Ovary (tissue), 9 donors: ENCODE measurements around the gene IGF1. TPM values are rescaled to one million over a fixed set of nuclear protein-coding genes. Genes with fewer than 3 reads are reported as not detected.

Experiments used
- DNase-seq, 5 donors: peaks; one replicate each; pipeline ENCODE4 v3.0.0-alpha.2; 2019 to 2020
- H3K27ac ChIP-seq, 2 donors: fragments of 200-600 bp; one replicate each; pipeline versions ENCODE4 v1.5.1 to v1.8.0; 2019 to 2022
- H3K27me3 ChIP-seq: fragments of 200-600 bp; one replicate; pipeline ENCODE4 v1.8.0; 2022
- H3K36me3 ChIP-seq: fragments of 200-600 bp; sonication (generic); one replicate; pipeline ENCODE4 v1.5.1; 2019
- H3K4me1 ChIP-seq: one replicate; pipeline ENCODE4 v1.8.1; 2013; ENCODE audit warnings: mild to moderate bottlenecking, moderate library complexity; ENCODE audit not compliant: insufficient read depth
- H3K4me3 ChIP-seq: fragments of 200-600 bp; sonication (generic); one replicate; pipeline ENCODE4 v1.5.1; 2017
- H3K9me3 ChIP-seq, 2 donors: fragments of 200-600 bp in 1 of 2; sonication (generic) in 1 of 2; one replicate each; pipeline versions ENCODE4 v1.5.1 to v1.8.1; 2013 to 2019; ENCODE audit warnings: mild to moderate bottlenecking in 1 of 2, moderate library complexity in 1 of 2
- CTCF ChIP-seq, 3 donors: fragments of 450-650 bp in 2 of 3; fragments of 200-600 bp in 1 of 3; IDR thresholded peaks; one replicate each; pipeline versions ENCODE4 v1.5.1 to v1.8.0; 2016 to 2022; ENCODE audit warnings: antibody characterized with exemption in 3 of 3, mild to moderate bottlenecking in 1 of 3
- EP300 ChIP-seq: sonication (generic); formaldehyde crosslinking; IDR thresholded peaks from one replicate; pipeline ENCODE4 v1.6.1; 2017; ENCODE audit warnings: antibody characterized with exemption
- POLR2A ChIP-seq: fragments of 450-650 bp; IDR thresholded peaks from one replicate; pipeline ENCODE4 v1.6.1; 2017; ENCODE audit warnings: antibody characterized with exemption, mild to moderate bottlenecking, moderate library complexity
- WGBS, 3 donors: extraction: QIAGEN DNeasy Blood & Tissue Kit in 1 of 3; methylation state at CpG; one replicate each; pipeline versions ENCODE4 v1.1.5 to v1.1.7; 2013 to 2017; 5-methylcytosine and 5-hydroxymethylcytosine counted together
- intact Hi-C, 4 donors: fragments of 100-400 bp; cut with DNase I; formaldehyde crosslinking; loops; one replicate each; pipeline versions ENCODE4 v1.11.0 to v1.15.1; 2022 to 2023
- polyA plus RNA-seq, 2 donors: library from polyadenylated mRNA; stranded (reverse); fragments of 200-250 nt in 1 of 2; fragments of 350-450 nt in 1 of 2; fragmentation: Illumina TruSeq in 1 of 2; extraction: RNeasy Lipid Tissue Mini Kit (QIAGEN cat#74804) in 1 of 2; gene quantifications; one replicate each; pipeline ENCODE4 v1.2.3, GENCODE V29; 2013 to 2014
- total RNA-seq, 7 donors: library from RNA; depleted of rRNA in 2 of 7; stranded (reverse); fragments of >200 nt in 2 of 7; fragmentation: NEBNext Ultra II Directional in 3 of 7; extraction: Animal tissue kit (Norgen Biotek cat#: 25700) in 3 of 7; gene quantifications; one replicate each; pipeline versions ENCODE4 v1.1.0 to v1.2.4, GENCODE V29; 2016 to 2023
- donor health status: DM: no; HTN: no; CAD: no; lungs with moderate emphysema.
- donor health status: DM: no; HTN: no; CAD: no.
- donor health status: Bipolar disorder and iron deficiency.
- donor health status: DM: yes; HTN: yes; CAD: no.
- donor health status: DM: no; HTN: no; CAD: no.
- donor health status: DM: yes; HTN: yes; CAD: no.

Gene IGF1
- total and polyA plus RNA-seq, 9 donors: 1.4 to 44.4 (median 9.3) TPM

DNA sequence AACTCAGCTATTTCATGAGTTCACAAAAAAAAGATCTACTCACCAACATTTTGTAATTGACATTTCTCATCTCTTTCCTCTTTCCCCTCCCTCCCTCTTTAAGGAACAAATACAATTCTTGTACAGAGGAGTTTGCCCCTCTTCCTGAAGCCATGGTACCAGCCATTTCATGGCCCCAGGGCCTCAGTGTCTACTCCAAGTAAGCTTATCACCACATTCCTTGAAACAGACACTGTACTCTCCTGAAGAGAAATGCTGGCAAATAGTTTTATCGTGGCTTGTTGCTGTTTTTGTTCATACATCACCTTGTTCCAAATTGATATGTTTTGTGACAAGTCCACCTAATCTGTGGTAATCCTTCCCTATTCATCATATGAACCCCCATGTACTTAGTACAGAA lies 29.7 kb upstream of the IGF1 start:
- no peaks in the 10 kb centered on the region for H3K27me3 ChIP-seq
- no peaks in the 10 kb centered on the region for H3K9me3 ChIP-seq
- H3K4me1 ChIP-seq: no peaks in the 10 kb centered on the region
- DNase-seq: no peak
- no peak for TF ChIP-seq POLR2A
- TF ChIP-seq EP300: no peak
- TF ChIP-seq CTCF (IDR thresholded peaks at IDR 0.05): no peak
- H3K27ac ChIP-seq: no peak overlapping the region
- H3K36me3 ChIP-seq: no peaks in the 10 kb centered on the region
- intact Hi-C loops: no loop called here
- H3K4me3 ChIP-seq: no peak overlapping the region
- 32 to 66% (median 57%) methylated on average over 1 of the region's 1 CpG for WGBS, 3 donors

DNA sequence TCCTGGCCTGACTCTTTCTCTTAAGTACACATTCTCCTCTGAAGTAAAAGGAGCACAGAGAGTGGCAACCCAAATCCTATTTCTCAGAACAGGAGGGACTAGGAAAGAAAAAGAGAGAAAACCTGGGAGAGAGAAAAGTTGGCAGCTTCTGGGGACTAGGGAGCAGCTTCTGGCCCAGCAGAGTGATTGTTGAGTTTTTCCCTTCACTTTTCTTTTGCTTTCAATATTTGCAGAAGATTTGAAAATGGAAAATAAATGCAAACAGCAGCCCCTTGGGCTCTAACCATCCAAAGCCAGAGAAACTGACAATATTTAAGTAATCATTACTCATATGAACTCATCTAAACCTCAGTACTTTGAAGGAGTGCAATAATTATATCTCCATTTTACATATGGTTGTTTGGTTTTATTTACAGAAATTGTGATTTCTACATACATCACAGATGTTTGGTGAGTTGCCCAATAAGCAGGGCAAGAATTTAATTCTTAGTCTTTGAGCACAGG lies 28.8 kb upstream of the IGF1 start:
- Histone ChIP-seq H3K36me3 (no peaks in the 10 kb centered on the region), H3K4me3 (no peak overlapping the region), H3K27me3 (no peaks in the 10 kb centered on the region), H3K4me1 (no peaks in the 10 kb centered on the region), H3K27ac (no peak overlapping the region), H3K9me3 (no peaks in the 10 kb centered on the region)
- TF ChIP-seq EP300 (no peak), POLR2A (no peak), CTCF (IDR thresholded peaks at IDR 0.05) (no peak)
- DNase-seq: no peak
- intact Hi-C loops: no loop called here

DNA sequence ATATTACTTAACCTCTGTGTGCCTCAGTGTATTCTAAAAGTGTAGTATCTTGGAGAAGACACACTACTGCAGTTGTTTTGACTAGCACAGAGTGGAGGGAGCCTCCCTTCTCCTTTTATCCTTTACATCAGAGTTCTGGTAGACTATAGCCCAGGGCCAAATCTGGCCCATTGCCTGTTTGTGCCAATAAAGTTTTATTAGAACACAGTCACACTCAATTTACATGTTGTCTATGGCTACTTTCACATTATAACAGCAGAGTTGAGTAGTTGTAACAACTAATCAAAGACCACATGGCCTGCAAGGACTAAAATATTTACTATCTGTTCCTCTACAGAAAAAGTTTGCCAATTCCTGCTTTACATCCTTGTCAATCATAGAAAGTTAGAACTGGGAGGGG lies 27.7 kb upstream of the IGF1 start:
- H3K4me1 ChIP-seq: no peaks in the 10 kb centered on the region
- H3K27ac ChIP-seq: no peak overlapping the region
- no peaks in the 10 kb centered on the region for H3K9me3 ChIP-seq
- DNase-seq: no peak
- no peaks in the 10 kb centered on the region for H3K27me3 ChIP-seq
- intact Hi-C loops: no loop called here
- TF ChIP-seq POLR2A: no peak
- TF ChIP-seq CTCF (IDR thresholded peaks at IDR 0.05): no peak
- no peak for TF ChIP-seq EP300
- H3K36me3 ChIP-seq: no peaks in the 10 kb centered on the region
- H3K4me3 ChIP-seq: no peak overlapping the region

DNA sequence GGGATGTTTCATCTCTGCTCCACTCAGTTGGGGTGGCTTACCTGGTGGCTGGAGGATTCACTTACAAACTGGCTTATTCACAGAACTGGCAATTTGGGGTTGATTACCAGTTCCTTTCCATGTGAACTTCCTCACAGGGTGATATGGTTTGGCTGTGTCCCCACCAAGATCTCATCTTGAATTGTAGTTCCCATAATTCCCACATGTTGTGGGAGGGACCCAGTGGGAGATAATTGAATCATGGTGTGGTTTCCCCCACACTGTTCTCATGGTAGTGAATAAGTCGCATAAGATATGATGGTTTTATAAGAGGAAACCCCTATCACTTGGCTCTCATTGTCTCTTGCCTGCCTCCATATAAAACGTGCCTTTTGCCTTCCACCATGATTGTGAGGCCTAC lies 26.9 kb upstream of the IGF1 start:
- WGBS, 3 donors: 0 to 36% (median 0%) methylated on average over 2 of the region's 2 CpGs
- no peak for DNase-seq
- H3K4me3 ChIP-seq: no peak overlapping the region
- no peaks in the 10 kb centered on the region for H3K27me3 ChIP-seq
- no peaks in the 10 kb centered on the region for H3K9me3 ChIP-seq
- TF ChIP-seq EP300: no peak
- no peak for TF ChIP-seq POLR2A
- no peak for TF ChIP-seq CTCF (IDR thresholded peaks at IDR 0.05)
- H3K27ac ChIP-seq: no peak overlapping the region
- intact Hi-C loops: no loop called here
- H3K36me3 ChIP-seq: no peaks in the 10 kb centered on the region
- no peaks in the 10 kb centered on the region for H3K4me1 ChIP-seq

GRCh38 chr12:102504871-102505270 lies 24.5 kb upstream of the IGF1 start:
- intact Hi-C loops: no loop called here

More at GRCh38 chr12:102504871-102505270, 24.5 kb upstream of the IGF1 start:
- Histone ChIP-seq H3K27ac (no peak overlapping the region), H3K4me3 (no peak overlapping the region), H3K27me3 (no peaks in the 10 kb centered on the region), H3K36me3 (no peaks in the 10 kb centered on the region), H3K9me3 (no peaks in the 10 kb centered on the region), H3K4me1 (no peaks in the 10 kb centered on the region)
- TF ChIP-seq EP300 (no peak), POLR2A (no peak), CTCF (IDR thresholded peaks at IDR 0.05) (no peak)
- 90 to 98% (median 97%) methylated on average over 2 of the region's 2 CpGs for WGBS, 3 donors
- DNase-seq: no peak
